NOMO-1 treated with dmso at 0.1 percent for 144 hours (cell line): ENCODE data around the gene DTYMK.

Experiments
- DNase-seq: peaks from one replicate; lab custom pipeline; 2025; ENCODE audit not compliant: unreplicated experiment; lab: John Stamatoyannopoulos, UW

DTYMK gene

GRCh38 chr2:241649927-241650326 is 36.7 kb downstream of the DTYMK start:
- DNase-seq: no peak

- DNase-seq: no peak
Measured at GRCh38 chr2:241649404-241649803, 37.2 kb downstream of the DTYMK start.

GRCh38 chr2:241648453-241648852 is 38.2 kb downstream of the DTYMK start:
- DNase-seq: no peak

GRCh38 chr2:241645915-241646645 is 40.5 kb downstream of the DTYMK start:
- no peak for DNase-seq

- no peak for DNase-seq
Measured at GRCh38 chr2:241645056-241645914, 41.3 kb downstream of the DTYMK start.

GRCh38 chr2:241641631-241642030 is 45.0 kb downstream of the DTYMK start:
- no peak for DNase-seq

- DNase-seq: no peak
Measured at GRCh38 chr2:241640165-241640795, 46.3 kb downstream of the DTYMK start.

- DNase-seq: no peak
Measured at GRCh38 chr2:241639385-241639784, 47.2 kb downstream of the DTYMK start.

GRCh38 chr2:241638940-241639339 is 47.7 kb downstream of the DTYMK start:
- DNase-seq: no peak

- no peak for DNase-seq
Measured at GRCh38 chr2:241637795-241638660, 48.6 kb downstream of the DTYMK start.

GRCh38 chr2:241637018-241637794 is 49.4 kb downstream of the DTYMK start, which contains the start of the genes ATG4B and THAP4:
Gene ATG4B, plus strand, starts transcription at chr2:241637693. Its CDS starts 22 bp downstream, at chr2:241637715.
Gene THAP4, minus strand, starts transcription at chr2:241637158. Its CDS starts 141 bp downstream, at chr2:241637017.
- DNase-seq: peak; percentile 65

GRCh38 chr2:241636182-241637017 is 50.2 kb downstream of the DTYMK start:
- DNase-seq: no peak

GRCh38 chr2:241635756-241636155 is 50.9 kb downstream of the DTYMK start:
- no peak for DNase-seq

- no peak for DNase-seq
Measured at GRCh38 chr2:241633561-241633960, 53.1 kb downstream of the DTYMK start.

- DNase-seq: no peak
Measured at GRCh38 chr2:241632478-241633325, 53.9 kb downstream of the DTYMK start.

- no peak for DNase-seq
Measured at GRCh38 chr2:241629762-241630435, 56.7 kb downstream of the DTYMK start.

GRCh38 chr2:241627675-241628074 is 58.9 kb downstream of the DTYMK start:
- DNase-seq: no peak
